IPS-NIHi7 (cell line): ENCODE measurements around the gene MTA1.

Source experiments
- DNase-seq: peaks from one replicate; pipeline ENCODE4 v3.0.0; 2012; ENCODE audit warnings: mixed read lengths; ENCODE audit errors: extremely low spot score

The MTA1 gene

GRCh38 chr14:105408592-105408991, 11.0 kb upstream of the MTA1 start:
- DNase-seq = no peak

GRCh38 chr14:105409364-105409763, 10.3 kb upstream of the MTA1 start:
- no peak for DNase-seq

GRCh38 chr14:105410642-105411016, 9.0 kb upstream of the MTA1 start:
- no peak for DNase-seq

- DNase-seq = peak; percentile 91
These were observed 8.3 kb upstream of the MTA1 start for GRCh38 chr14:105411017-105411941.

GRCh38 chr14:105411985-105412770, 7.4 kb upstream of the MTA1 start:
- DNase-seq = no peak

- no peak for DNase-seq
These were observed 6.7 kb upstream of the MTA1 start for GRCh38 chr14:105412771-105413543.

- DNase-seq = no peak
These were observed 6.1 kb upstream of the MTA1 start for GRCh38 chr14:105413544-105413886.

GRCh38 chr14:105414456-105415371, 4.9 kb upstream of the MTA1 start:
- DNase-seq = peak; percentile 78

- no peak for DNase-seq
These were observed 3.9 kb upstream of the MTA1 start for GRCh38 chr14:105415481-105416428.

GRCh38 chr14:105416671-105417070, 3.0 kb upstream of the MTA1 start:
- DNase-seq = no peak

- no peak for DNase-seq
These were observed 1.9 kb upstream of the MTA1 start for GRCh38 chr14:105417690-105418121.

GRCh38 chr14:105418269-105419194, 1.1 kb upstream of the MTA1 start:
- no peak for DNase-seq

GRCh38 chr14:105420101-105420973, 710 bp downstream of the MTA1 start:
- DNase-seq = peak; percentile 29

GRCh38 chr14:105420974-105421674, 1.5 kb downstream of the MTA1 start:
- DNase-seq = no peak

- DNase-seq = no peak
These were observed 2.3 kb downstream of the MTA1 start for GRCh38 chr14:105421723-105422615.
